Liver (tissue), 3 donors: ENCODE data around the gene AAK1.

Experiments
- CTCF ChIP-seq: fragments of 150-350 bp; IDR thresholded peaks from 2 replicates; pipeline ENCODE4 v1.5.1; 2017; ENCODE audit warnings: improper control_type of control experiment, low read depth, low read length; ENCODE audit not compliant: missing input control
- FOXA1 ChIP-seq: IDR thresholded peaks from 2 replicates; pipeline ENCODE4 v1.6.1; 2016; ENCODE audit warnings: antibody characterized with exemption
- JUND ChIP-seq, 2 donors: IDR thresholded peaks; 2 replicates each; pipeline ENCODE4 v1.6.1; 2016; ENCODE audit warnings: antibody characterized with exemption in 2 of 2
- NR2F2 ChIP-seq: IDR thresholded peaks from 2 replicates; pipeline ENCODE4 v1.6.1; 2016; ENCODE audit warnings: antibody characterized with exemption
- RAD21 ChIP-seq, 2 donors: IDR thresholded peaks; 2 replicates each; pipeline ENCODE4 v1.6.1; 2016; ENCODE audit warnings: antibody characterized with exemption in 2 of 2, mild to moderate bottlenecking in 2 of 2
- SP1 ChIP-seq: IDR thresholded peaks from 2 replicates; pipeline ENCODE4 v1.6.1; 2018; ENCODE audit warnings: antibody characterized with exemption, mild to moderate bottlenecking
- TAF1 ChIP-seq: conservative IDR thresholded peaks from 2 replicates; pipeline ENCODE4 v1.6.1; 2016; ENCODE audit warnings: antibody characterized with exemption, mild to moderate bottlenecking
- YY1 ChIP-seq: IDR thresholded peaks from 2 replicates; pipeline ENCODE4 v1.6.1; 2016; ENCODE audit warnings: antibody characterized with exemption, mild to moderate bottlenecking
- ZBTB33 ChIP-seq: IDR thresholded peaks from 2 replicates; pipeline ENCODE4 v1.6.1; 2016; ENCODE audit warnings: antibody characterized with exemption
- TF ChIP-seq, protein P1 (sequence below): IDR thresholded peaks from 2 replicates; pipeline ENCODE4 v1.6.1; 2016; ENCODE audit warnings: antibody characterized with exemption
- TF ChIP-seq, protein P2 (sequence below): IDR thresholded peaks from 2 replicates; pipeline ENCODE4 v1.6.1; 2016; ENCODE audit warnings: antibody characterized with exemption
- donor health status: healthy.
- donor health status: healthy.

DNA sequence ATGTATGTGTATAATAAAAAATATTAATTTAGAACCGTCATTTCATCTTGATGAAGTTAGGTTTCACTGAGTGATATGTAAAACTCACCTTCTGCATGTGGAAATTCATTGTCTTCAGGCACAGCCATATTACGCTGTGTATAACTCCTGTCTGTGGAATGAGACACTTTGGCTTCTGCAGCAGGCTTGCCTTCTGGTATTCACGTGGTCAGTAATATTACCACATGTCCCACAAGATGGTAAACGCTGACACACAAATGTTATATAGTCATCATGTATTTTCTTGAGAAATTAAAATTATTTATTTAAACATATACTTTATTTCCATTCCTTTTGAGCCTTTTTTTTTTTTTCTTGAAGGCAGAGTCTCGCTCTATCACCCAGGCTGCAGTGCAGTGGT is 25.1 kb upstream of the AAK1 start:
- TF ChIP-seq ZBTB33 (no peak), JUND (IDR thresholded peaks at IDR 0.05) (no peak), YY1 (no peak), CTCF (no peak), FOXA1 (no peak), SP1 (no peak), TAF1 (no peak), RAD21 (IDR thresholded peaks at IDR 0.05) (no peak), NR2F2 (no peak)
- TF ChIP-seq, protein P1, sequence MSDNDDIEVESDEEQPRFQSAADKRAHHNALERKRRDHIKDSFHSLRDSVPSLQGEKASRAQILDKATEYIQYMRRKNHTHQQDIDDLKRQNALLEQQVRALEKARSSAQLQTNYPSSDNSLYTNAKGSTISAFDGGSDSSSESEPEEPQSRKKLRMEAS, result no peak
- TF ChIP-seq, protein P2, sequence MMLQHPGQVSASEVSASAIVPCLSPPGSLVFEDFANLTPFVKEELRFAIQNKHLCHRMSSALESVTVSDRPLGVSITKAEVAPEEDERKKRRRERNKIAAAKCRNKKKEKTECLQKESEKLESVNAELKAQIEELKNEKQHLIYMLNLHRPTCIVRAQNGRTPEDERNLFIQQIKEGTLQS, result no peak
